ENCODE measurements around the gene MYBPC3.
"Not testable (repeated sequence)": the region's sequence is repeated elsewhere in the genome, so short reads cannot be mapped to it uniquely, and the experiment has no call there.

DNA sequence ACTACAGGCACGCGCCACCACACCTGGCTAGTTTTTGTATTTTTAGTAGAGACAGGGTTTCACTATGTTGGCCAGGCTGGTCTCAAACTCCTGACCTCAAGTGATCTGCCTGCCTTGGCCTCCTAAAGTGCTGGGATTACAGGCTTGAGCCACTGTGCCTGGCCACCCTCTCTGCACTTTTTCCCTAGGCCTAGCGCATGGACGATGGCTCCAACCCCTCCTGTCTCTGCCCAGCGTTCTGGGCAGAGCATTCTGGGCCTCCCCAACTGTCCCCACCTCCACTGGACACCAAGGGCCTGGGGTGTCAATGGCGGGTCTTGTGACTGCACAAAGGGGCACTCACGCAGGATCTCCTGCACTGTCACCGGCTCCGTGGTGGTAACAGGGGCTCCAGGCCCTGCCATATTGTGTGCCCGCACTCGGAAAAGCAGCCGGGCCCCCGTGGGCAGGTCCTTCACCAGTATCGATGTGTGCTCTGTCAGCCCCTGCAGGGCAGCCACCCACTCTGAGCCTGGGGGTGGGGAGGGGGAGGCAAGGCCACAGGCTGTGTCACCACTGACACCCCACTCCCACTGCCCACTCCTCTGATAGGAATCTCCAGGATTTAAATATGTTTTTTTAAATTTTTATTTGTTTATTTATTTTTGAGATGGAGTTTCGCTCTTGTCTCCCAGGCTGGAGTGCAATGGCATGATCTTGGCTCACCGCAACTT, 17.6 kb downstream of the MYBPC3 start:
- TF ChIP-seq CTCF, POLR2AphosphoS5 (IDR thresholded peaks at IDR 0.05): not testable (repeated sequence)
